Activated CD4-positive, alpha-beta T cell treated with anti-CD3 and anti-CD28 coated beads, Interleukin-2, amount 50 U/mL, for 16 hours (primary cell): ENCODE data around the gene CALHM5.
A peak's percentile ranks its signal among the peaks of the same experiment; 100 is the strongest.
"Not testable (repeated sequence)": the region's sequence is repeated elsewhere in the genome, so short reads cannot be mapped to it uniquely, and the experiment has no call there.

Experiments
- DNase-seq: peaks from one replicate; pipeline ENCODE4 v3.0.0-alpha.2; 2020

CALHM5 gene

GRCh38 chr6:116511424-116512110 is at the start of gene CALHM5:
Gene CALHM5 (plus strand): TSS chr6:116511639. CDS start chr6:116511697, 58 bp downstream.
- DNase-seq: no peak

DNA sequence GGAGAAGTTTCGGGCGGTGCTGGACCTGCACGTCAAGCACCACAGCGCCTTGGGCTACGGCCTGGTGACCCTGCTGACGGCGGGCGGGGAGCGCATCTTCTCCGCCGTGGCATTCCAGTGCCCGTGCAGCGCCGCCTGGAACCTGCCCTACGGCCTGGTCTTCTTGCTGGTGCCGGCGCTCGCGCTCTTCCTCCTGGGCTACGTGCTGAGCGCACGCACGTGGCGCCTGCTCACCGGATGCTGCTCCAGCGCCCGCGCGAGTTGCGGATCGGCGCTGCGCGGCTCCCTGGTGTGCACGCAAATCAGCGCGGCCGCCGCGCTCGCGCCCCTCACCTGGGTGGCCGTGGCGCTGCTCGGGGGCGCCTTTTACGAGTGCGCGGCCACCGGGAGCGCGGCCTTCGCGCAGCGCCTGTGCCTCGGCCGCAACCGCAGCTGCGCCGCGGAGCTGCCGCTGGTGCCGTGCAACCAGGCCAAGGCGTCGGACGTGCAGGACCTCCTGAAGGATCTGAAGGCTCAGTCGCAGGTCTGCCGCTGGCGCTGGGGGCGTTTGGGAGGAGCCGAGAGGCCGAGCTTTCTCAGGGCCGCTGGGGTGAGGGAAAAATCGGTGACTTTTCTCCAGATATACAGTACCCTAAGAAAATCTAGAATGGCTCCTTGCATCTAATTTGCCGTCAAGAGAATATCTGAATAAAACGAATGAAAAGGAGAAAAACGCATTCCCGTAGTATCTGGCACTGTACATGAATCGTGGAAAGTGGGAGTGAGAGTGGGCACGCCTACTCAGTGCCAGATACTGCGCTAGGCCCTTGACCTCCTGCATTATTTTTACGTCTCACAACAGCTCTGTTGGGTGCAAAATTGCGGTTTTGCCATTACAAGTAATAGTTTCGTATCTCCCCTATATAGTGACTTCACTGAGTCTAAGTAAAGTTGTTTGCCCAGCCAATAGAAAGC is 49.2 kb upstream of the CALHM5 start:
- peak; percentile 47 for DNase-seq

GRCh38 chr6:116463301-116463700 is 48.1 kb upstream of the CALHM5 start:
- no peak for DNase-seq

- no peak for DNase-seq
Measured at GRCh38 chr6:116465246-116465645, 46.2 kb upstream of the CALHM5 start.

DNA sequence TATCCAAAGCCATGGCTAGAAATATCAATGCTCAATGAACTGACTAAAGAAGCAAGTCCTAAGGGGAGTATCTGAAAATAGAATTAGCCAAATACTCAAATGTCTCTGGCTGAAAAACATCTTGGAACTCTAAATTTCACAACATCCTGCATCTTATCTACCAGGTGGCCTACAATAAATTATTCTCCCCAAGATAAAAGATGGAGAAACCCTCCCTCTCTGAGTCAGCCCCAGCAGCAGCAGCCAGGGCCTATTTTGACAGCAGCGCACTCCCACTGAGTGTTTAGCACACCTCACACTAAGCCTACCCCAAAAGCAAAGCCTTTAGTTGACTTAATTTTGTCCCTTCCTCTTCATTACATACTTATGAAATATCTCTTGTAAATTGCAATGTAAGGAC is 44.3 kb upstream of the CALHM5 start:
- DNase-seq: no peak

- no peak for DNase-seq
Measured at GRCh38 chr6:116467514-116467913, 43.9 kb upstream of the CALHM5 start.

DNA sequence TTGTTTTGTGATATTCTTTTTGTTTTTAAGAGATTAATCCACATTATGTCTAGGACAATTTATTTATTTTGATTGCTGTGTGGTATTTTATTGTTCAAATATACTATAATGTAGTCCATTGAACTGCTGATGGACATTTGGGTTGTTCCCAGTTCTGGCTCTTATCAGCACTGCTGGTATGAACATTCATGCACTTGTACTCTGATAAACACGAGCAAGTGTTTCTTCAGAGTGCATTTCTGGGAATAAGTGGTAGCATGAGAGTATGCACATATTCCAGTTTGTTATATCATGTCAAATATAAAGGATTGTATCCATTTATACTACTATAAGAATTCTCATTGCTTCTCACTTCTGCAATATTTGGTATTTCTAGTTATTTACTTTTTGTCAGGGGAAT is 43.1 kb upstream of the CALHM5 start:
- no peak for DNase-seq

DNA sequence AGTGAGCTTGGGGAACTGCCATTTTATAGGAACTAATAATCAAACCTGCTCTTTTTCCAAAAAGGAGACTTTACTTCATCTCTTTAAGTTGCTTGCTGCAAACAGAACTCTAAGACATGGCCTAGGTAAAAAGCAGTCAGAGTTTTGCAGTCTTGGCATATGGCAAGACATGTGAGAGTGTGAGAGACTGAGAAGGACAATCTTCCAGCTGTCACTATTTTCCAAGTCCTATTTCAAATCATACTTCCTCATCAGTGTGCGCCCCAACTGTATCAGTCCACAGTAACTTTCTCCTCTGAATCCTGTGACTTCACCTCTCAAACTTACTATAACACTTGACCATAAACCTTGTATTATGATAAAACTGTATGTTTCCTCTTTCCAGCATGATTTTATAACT is 39.9 kb upstream of the CALHM5 start:
- no peak for DNase-seq

DNA sequence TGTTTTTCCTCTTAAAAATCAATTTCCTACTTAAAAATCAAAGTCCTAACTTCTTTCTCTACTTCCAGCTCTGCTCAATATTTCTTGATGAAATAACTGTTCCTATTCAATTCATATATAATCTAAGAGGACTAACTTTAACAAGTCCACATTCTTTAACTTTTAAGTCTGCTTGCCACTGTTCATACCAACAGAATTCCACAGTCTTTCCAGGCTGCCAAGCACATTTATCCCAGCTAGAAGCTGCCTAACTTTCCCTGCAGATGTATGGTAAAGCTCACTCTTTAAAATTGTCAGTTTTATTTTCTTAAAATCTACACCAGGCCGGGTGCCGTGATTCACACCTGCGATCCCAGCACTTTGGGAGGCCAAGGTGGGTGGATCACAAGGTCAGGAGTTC is 38.7 kb upstream of the CALHM5 start:
- DNase-seq: no peak

DNA sequence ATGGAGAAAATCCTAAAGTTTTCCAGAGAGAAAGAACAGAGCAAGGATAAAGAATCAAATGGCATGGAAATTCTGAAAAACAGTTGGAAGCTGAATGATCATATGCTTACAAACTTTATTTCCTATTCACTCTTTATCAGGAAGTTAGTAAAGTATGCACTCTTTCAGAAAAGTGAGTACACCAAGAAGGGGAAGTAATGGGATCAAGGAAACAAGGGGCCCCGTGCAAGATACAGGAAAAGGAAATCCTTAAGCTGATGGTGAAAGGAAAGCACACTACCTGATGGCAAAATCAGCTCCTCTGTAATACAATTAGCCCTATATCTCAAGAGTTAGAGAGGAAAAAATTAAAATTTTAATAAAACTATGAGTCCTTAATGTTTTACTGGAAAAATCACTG is 36.3 kb upstream of the CALHM5 start:
- DNase-seq: no peak

DNA sequence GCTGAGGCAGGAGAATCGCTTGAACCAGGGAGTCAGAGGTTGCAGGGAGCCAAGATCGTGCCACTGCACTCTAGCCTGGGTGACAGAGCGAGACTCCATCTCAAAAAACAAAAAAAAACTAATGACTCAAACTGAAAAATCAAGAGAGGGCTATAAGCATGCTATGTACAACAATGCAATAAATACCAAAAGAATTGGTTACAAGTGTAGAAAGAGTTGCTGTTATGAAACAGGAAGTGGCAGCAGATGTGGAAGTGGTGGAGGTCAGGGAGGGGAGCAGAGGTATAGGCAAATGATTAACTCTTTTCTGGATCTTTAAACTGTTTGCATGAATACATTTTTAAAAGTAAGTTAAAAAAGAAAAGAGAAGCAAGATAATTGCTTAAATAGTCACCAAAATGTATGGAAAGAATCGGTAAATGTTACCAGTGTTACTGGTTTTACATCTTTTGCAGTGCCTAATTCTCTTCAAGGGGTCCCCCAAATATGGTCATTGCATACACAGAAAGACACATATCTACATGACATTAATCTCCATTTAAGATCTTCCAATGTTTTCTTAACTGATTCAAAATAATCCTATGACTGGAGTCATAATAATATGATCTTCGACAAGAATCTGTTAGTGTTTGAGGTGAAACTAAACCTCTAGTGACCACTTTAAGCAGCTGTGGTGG is 35.3 kb upstream of the CALHM5 start:
- peak; percentile 71 for DNase-seq

DNA sequence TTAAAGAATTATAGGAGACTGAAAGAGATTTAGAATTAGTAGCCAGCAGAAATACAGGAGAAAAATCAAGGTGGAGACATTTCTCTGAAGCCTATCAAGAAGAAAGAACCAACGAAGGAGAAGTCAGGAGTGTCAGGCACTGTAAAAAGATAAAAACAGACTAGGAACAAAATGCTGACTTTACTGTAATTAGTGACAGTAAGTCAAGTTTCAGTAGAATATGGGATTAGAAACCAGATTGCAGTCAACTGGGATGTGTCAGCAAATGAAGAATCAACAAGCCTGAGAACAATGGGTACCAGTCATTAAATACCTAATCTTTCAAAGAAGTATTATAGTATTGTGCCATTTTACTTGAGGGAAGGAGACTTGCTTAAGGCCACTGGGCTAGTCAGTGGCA is 28.7 kb upstream of the CALHM5 start:
- no peak for DNase-seq

- DNase-seq: no peak
Measured at GRCh38 chr6:116483616-116484015, 27.8 kb upstream of the CALHM5 start.

DNA sequence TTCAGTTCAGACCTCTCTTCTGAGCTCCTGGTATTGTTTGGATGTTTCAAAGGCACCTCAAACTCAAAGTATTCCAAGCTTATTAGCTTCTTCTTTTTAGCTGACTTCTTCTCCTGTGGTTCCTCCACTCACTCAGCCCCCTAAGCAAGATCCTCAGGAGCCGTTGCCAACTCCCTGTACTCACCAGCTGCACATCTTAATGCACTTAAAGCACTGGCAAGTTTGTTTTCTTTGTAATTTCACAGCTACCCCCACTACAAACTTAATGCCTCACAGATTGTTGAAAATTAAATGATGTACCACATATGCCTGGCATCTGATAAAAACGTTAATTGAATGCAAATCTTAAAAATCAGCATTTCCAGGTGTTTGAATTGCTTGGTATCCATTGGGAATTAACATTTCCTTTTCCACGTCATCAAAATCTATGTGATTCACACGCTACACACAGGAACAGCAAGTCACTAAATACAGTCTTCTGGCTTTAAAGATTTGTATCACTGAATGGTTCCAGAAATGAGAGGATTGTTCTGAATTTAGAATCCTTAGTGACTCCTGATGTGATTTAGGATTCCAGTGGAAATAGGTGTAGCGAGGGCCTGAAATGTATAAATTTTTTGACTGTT is 25.8 kb upstream of the CALHM5 start:
- no peak for DNase-seq

DNA sequence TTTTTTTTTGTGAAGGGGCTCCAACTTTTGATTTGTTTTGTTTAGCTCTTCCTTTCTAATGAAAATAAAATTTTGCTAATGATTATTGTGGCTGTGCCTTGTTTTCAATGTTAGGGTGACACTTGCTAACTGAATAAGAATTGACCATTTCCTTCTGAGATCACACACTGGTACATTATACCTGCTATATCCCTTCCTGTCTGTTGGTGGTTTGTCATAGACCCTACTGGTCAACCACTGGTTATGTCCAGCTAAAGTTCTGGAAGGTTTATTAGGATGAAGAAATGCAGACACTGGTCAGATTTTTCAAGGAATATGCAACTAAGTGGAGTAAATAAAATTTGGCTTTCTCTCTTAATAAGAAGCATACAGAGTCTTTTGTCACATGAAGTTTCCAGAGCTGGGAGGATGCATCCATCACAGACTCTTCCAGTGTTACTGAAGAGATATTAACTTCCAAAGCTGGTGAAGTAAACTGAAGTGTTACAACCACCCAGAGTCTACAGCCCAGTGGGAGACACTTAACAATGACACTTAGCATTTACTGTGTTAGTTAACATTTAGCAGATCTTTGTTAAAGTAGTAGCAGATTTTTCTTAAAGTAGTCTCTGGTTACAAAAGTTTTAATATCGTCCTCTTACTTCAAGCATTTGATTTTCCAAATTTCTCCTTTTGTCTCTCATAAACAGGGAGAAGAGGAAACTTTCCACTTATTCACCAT is 19.7 kb upstream of the CALHM5 start:
- no peak for DNase-seq

- no peak for DNase-seq
Measured at GRCh38 chr6:116492331-116493067, 18.9 kb upstream of the CALHM5 start.

DNA sequence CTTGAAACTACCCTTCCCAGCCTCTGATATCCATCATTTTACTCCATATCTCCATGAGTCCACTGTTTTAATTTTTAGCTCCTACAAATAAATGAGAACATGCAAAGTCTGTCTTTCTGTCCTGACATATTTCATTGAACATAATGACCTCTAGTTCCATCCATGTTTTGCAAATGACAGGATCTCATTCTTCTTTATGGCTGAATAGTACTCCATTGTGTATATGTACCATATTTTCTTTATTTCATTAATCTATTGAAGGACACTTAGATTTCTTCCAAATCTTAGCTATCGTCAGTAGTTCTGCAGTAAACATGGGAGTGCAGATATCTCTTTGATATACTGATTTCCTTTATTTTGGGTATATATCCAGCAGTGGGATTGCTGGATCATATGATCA is 16.3 kb upstream of the CALHM5 start:
- DNase-seq: not testable (repeated sequence)

GRCh38 chr6:116497113-116497676 is 14.2 kb upstream of the CALHM5 start:
- DNase-seq: no peak

- no peak for DNase-seq
Measured at GRCh38 chr6:116500969-116501433, 10.4 kb upstream of the CALHM5 start.

- no peak for DNase-seq
Measured at GRCh38 chr6:116507324-116507723, 4.1 kb upstream of the CALHM5 start.

GRCh38 chr6:116508527-116508926 is 2.9 kb upstream of the CALHM5 start:
- DNase-seq: no peak
